ENCODE data around the gene KL. TPM values are rescaled to one million over a fixed set of nuclear protein-coding genes. Genes with fewer than 3 reads are reported as not detected.

The KL gene
- total RNA-seq, 1 experiment from 2014 or later, result not detected

DNA sequence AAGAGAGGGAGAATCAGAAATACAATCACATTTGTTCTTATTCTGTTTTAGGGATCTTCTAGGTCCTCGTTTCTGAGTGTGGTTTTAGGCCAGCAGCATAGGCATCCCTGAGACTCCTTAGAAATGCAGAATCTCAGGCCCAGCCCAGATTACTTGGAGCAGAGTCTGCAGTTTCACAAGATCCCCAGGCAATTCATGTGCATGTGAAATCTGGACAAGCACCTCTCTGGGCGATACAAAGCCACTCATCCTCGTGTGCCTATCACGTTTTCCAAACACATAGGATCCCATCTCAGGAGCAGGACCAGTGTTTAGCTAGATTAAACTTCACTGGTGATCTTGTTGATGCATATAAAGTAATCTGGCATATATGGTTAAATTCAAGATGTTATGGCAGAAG lies 87.2 kb downstream of the KL start:
- Mint-ChIP-seq H3K9me3 (ENCODE audit: unreplicated experiment) (no peaks in the 10 kb centered on the region), H3K4me3 (ENCODE audit: unreplicated experiment) (no peak overlapping the region), H3K4me1 (ENCODE audit: insufficient read depth, unreplicated experiment) (no peaks in the 10 kb centered on the region), H3K36me3 (ENCODE audit: insufficient read depth, unreplicated experiment) (peaks cover 49% of the 10 kb centered on the region), H3K27ac (ENCODE audit: low read depth, unreplicated experiment) (no peak overlapping the region), H3K27me3 (ENCODE audit: insufficient read depth, unreplicated experiment) (no peaks in the 10 kb centered on the region)
- TF ChIP-seq, protein P1, sequence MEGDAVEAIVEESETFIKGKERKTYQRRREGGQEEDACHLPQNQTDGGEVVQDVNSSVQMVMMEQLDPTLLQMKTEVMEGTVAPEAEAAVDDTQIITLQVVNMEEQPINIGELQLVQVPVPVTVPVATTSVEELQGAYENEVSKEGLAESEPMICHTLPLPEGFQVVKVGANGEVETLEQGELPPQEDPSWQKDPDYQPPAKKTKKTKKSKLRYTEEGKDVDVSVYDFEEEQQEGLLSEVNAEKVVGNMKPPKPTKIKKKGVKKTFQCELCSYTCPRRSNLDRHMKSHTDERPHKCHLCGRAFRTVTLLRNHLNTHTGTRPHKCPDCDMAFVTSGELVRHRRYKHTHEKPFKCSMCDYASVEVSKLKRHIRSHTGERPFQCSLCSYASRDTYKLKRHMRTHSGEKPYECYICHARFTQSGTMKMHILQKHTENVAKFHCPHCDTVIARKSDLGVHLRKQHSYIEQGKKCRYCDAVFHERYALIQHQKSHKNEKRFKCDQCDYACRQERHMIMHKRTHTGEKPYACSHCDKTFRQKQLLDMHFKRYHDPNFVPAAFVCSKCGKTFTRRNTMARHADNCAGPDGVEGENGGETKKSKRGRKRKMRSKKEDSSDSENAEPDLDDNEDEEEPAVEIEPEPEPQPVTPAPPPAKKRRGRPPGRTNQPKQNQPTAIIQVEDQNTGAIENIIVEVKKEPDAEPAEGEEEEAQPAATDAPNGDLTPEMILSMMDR (IDR thresholded peaks at IDR 0.05; ENCODE audit: unreplicated experiment), result no peak
- POLR2A ChIA-PET, result no interaction called here
- CTCF ChIA-PET, result no interaction called here
- intact Hi-C loops (cut with micrococcal nuclease), result no loop called here
- DNase-seq (ENCODE audit: unreplicated experiment), result no peak
- no TSS peak for BruUV-seq (replicated peaks)

DNA sequence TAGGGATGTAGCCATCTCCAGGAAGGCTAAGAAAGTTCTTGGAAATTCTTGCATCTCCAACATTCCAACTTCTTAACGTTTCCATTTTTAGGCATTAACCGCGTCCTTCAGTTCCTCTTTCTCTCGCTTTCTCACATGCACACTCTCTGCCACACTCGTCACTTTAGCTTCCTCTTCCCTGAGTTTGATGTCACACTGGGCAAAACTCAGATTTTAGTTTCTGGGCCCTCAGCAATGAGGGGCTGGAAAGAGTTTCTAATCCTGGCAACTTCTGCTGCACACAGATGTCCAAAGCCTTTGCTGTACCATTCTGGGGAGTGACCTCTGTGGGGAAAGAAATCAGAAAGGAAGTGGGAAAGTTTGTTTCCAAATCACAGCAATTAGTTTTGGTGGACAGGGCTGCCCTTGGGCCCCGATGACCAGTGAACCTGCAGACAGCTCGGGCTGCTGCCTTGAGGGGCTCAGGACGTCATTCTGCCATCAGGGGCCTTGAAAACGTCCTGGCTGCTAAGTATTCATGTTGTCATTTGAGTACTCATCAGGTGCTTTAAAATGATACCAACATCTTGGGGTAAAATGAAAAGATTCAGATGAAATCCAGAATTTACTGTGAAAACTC lies 89.3 kb downstream of the KL start:
- CTCF ChIA-PET, result no interaction called here
- intact Hi-C loops (cut with micrococcal nuclease), result no loop called here
- no peaks in the 10 kb centered on the region for H3K27me3 Mint-ChIP-seq (ENCODE audit: insufficient read depth, unreplicated experiment)
- POLR2A ChIA-PET, result no interaction called here
- H3K4me1 Mint-ChIP-seq (ENCODE audit: insufficient read depth, unreplicated experiment), result no peaks in the 10 kb centered on the region
- DNase-seq (ENCODE audit: unreplicated experiment), result no peak
- no peak overlapping the region for H3K27ac Mint-ChIP-seq (ENCODE audit: low read depth, unreplicated experiment)
- BruUV-seq (replicated peaks), result no TSS peak
- H3K9me3 Mint-ChIP-seq (ENCODE audit: unreplicated experiment), result no peaks in the 10 kb centered on the region
- TF ChIP-seq, protein P1 (IDR thresholded peaks at IDR 0.05; ENCODE audit: unreplicated experiment), result no peak
- H3K36me3 Mint-ChIP-seq (ENCODE audit: insufficient read depth, unreplicated experiment), result peaks cover 70% of the 10 kb centered on the region
- H3K4me3 Mint-ChIP-seq (ENCODE audit: unreplicated experiment), result no peak overlapping the region

DNA sequence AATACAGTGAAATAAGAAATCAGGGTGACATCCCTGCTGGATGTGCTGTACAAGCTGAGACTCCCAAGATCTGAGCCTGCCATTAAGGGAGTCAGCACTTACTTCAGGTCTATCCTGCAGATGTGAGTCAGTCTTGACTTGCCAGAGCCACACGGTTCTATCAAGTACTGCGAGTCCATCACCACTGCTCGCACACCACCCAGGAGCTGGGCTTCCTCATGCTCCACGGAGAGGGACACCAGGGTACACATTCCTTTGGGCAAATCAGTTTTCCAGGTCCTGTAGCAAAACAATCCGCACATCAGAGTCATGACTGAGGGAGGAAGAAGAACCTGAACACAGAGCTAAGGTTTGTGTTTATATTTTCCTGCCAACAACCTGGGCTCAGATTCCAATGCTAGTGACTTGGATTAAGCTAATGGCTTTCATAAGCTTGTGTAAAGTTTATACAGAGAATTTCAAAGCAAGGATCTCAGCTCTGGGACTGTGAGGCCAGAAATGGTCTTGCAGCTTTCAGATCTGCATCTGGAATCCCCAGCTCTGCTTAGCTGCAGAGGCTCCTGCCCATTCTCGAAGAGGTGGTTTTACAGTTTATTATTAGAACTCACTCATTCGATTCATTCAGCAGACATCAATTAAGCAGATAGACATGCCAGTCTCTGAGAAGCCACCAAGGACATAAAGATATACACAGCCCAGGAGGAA lies 90.6 kb downstream of the KL start:
- Mint-ChIP-seq H3K27ac (ENCODE audit: low read depth, unreplicated experiment) (no peak overlapping the region), H3K36me3 (ENCODE audit: insufficient read depth, unreplicated experiment) (peaks cover 83% of the 10 kb centered on the region), H3K4me3 (ENCODE audit: unreplicated experiment) (no peak overlapping the region), H3K4me1 (ENCODE audit: insufficient read depth, unreplicated experiment) (no peaks in the 10 kb centered on the region), H3K9me3 (ENCODE audit: unreplicated experiment) (no peaks in the 10 kb centered on the region), H3K27me3 (ENCODE audit: insufficient read depth, unreplicated experiment) (no peaks in the 10 kb centered on the region)
- CTCF ChIA-PET, result no interaction called here
- TF ChIP-seq, protein P1 (IDR thresholded peaks at IDR 0.05; ENCODE audit: unreplicated experiment), result no peak
- no peak for DNase-seq (ENCODE audit: unreplicated experiment)
- intact Hi-C loops (cut with micrococcal nuclease), result no loop called here
- BruUV-seq (replicated peaks), result no TSS peak
- POLR2A ChIA-PET, result no interaction called here

DNA sequence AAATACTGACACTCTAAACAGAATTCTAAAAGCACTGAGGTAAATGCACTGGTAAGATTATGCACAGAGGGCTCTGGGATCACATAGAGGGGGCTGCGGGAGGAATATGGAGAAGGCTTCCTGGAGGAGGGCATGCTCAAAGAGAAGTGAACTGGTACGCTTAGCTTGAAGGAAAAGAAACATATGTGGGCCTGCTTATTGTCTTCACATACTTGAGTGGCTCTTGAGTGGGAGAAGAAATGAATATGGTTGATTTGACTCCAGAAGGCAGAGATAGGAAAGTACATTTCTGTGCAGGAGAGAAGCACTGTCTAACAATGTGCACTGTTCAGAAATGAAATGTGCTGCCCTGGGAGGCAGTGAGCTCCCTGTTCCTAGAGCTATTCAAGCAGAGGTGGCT lies 91.1 kb downstream of the KL start:
- Mint-ChIP-seq H3K4me1 (ENCODE audit: insufficient read depth, unreplicated experiment) (no peaks in the 10 kb centered on the region), H3K36me3 (ENCODE audit: insufficient read depth, unreplicated experiment) (peaks cover 88% of the 10 kb centered on the region), H3K27ac (ENCODE audit: low read depth, unreplicated experiment) (no peak overlapping the region), H3K27me3 (ENCODE audit: insufficient read depth, unreplicated experiment) (no peaks in the 10 kb centered on the region), H3K4me3 (ENCODE audit: unreplicated experiment) (no peak overlapping the region), H3K9me3 (ENCODE audit: unreplicated experiment) (no peaks in the 10 kb centered on the region)
- no TSS peak for BruUV-seq (replicated peaks)
- CTCF ChIA-PET, result no interaction called here
- intact Hi-C loops (cut with micrococcal nuclease), result no loop called here
- POLR2A ChIA-PET, result no interaction called here
- no peak for DNase-seq (ENCODE audit: unreplicated experiment)
- TF ChIP-seq, protein P1 (IDR thresholded peaks at IDR 0.05; ENCODE audit: unreplicated experiment), result no peak

Measured in MCF 10A (cell line).